Liver (tissue), 9 donors: ENCODE data around the gene ERBB3. TPM values are rescaled to one million over a fixed set of nuclear protein-coding genes. Genes with fewer than 3 reads are reported as not detected.

Source experiments
- DNase-seq: peaks from one replicate; pipeline ENCODE4 v3.0.0-alpha.2; 2017; ENCODE audit warnings: low spot score
- H3K27ac ChIP-seq, 2 donors: one replicate each; pipeline ENCODE4 v1.7.0; 2013; ENCODE audit warnings: inconsistent platforms in 2 of 2, low read length in 2 of 2, control low read depth in 1 of 2, low read depth in 1 of 2, mild to moderate bottlenecking in 1 of 2
- H3K27me3 ChIP-seq, 4 donors: one replicate each; pipeline versions ENCODE4 v1.6.1 to v1.7.0; 2013; ENCODE audit warnings: low read length in 3 of 4, inconsistent platforms in 1 of 4, mild to moderate bottlenecking in 1 of 4, moderate library complexity in 1 of 4; ENCODE audit not compliant: control insufficient read depth in 4 of 4, insufficient read depth in 4 of 4
- H3K36me3 ChIP-seq, 4 donors: one replicate each; pipeline versions ENCODE4 v1.6.1 to v1.7.0; 2013; ENCODE audit warnings: low read length in 3 of 4, mild to moderate bottlenecking in 3 of 4, low read depth in 1 of 4, moderate library complexity in 1 of 4; ENCODE audit not compliant: control insufficient read depth in 4 of 4, insufficient read depth in 3 of 4
- H3K4me1 ChIP-seq, 4 donors: one replicate each; pipeline versions ENCODE4 v1.6.1 to v1.7.0; 2013; ENCODE audit warnings: low read length in 3 of 4, mild to moderate bottlenecking in 3 of 4, moderate library complexity in 1 of 4; ENCODE audit not compliant: control insufficient read depth in 4 of 4, insufficient read depth in 4 of 4
- H3K4me3 ChIP-seq, 3 donors: one replicate each; pipeline versions ENCODE4 v1.6.1 to v1.7.0; 2013; ENCODE audit warnings: low read length in 3 of 3, control low read depth in 1 of 3, low read depth in 1 of 3, mild to moderate bottlenecking in 1 of 3
- H3K9ac ChIP-seq, 2 donors: one replicate each; pipeline ENCODE4 v1.7.0; 2013; ENCODE audit warnings: low read length in 2 of 2, mild to moderate bottlenecking in 2 of 2, moderate library complexity in 2 of 2, control low read depth in 1 of 2, low read depth in 1 of 2
- H3K9me3 ChIP-seq, 4 donors: one replicate each; pipeline versions ENCODE4 v1.6.1 to v1.7.0; 2013; ENCODE audit warnings: low read length in 3 of 4; ENCODE audit not compliant: control insufficient read depth in 4 of 4
- EGR1 ChIP-seq, 2 donors: IDR thresholded peaks; 2 replicates each; pipeline ENCODE4 v1.6.1; 2016 to 2018; ENCODE audit warnings: antibody characterized with exemption in 2 of 2, low read depth in 2 of 2
- FOXA1 ChIP-seq: IDR thresholded peaks from 2 replicates; pipeline ENCODE4 v1.6.1; 2016; ENCODE audit warnings: antibody characterized with exemption
- FOXA2 ChIP-seq: IDR thresholded peaks from 2 replicates; pipeline ENCODE4 v1.6.1; 2016; ENCODE audit warnings: antibody characterized with exemption
- GABPA ChIP-seq, 2 donors: IDR thresholded peaks in 1 of 2; conservative IDR thresholded peaks in 1 of 2; 2 replicates each; pipeline ENCODE4 v1.6.1; 2016; ENCODE audit warnings: antibody characterized with exemption in 2 of 2, mild to moderate bottlenecking in 1 of 2, moderate library complexity in 1 of 2
- HNF4A ChIP-seq, 2 donors: conservative IDR thresholded peaks; 2 replicates each; pipeline ENCODE4 v1.6.1; 2016; ENCODE audit warnings: antibody characterized with exemption in 2 of 2, mild to moderate bottlenecking in 2 of 2
- HNF4G ChIP-seq: IDR thresholded peaks from 2 replicates; pipeline ENCODE4 v1.6.1; 2016; ENCODE audit warnings: antibody characterized with exemption
- JUND ChIP-seq, 2 donors: IDR thresholded peaks; 2 replicates each; pipeline ENCODE4 v1.6.1; 2016; ENCODE audit warnings: antibody characterized with exemption in 2 of 2
- NR2F2 ChIP-seq: IDR thresholded peaks from 2 replicates; pipeline ENCODE4 v1.6.1; 2016; ENCODE audit warnings: antibody characterized with exemption
- RAD21 ChIP-seq, 2 donors: IDR thresholded peaks; 2 replicates each; pipeline ENCODE4 v1.6.1; 2016; ENCODE audit warnings: antibody characterized with exemption in 2 of 2, mild to moderate bottlenecking in 2 of 2
- RXRA ChIP-seq, 2 donors: IDR thresholded peaks; 2 replicates each; pipeline ENCODE4 v1.6.1; 2017 to 2018; ENCODE audit warnings: antibody characterized with exemption in 2 of 2, mild to moderate bottlenecking in 1 of 2
- SP1 ChIP-seq: IDR thresholded peaks from 2 replicates; pipeline ENCODE4 v1.6.1; 2018; ENCODE audit warnings: antibody characterized with exemption, mild to moderate bottlenecking
- TAF1 ChIP-seq: conservative IDR thresholded peaks from 2 replicates; pipeline ENCODE4 v1.6.1; 2016; ENCODE audit warnings: antibody characterized with exemption, mild to moderate bottlenecking
- YY1 ChIP-seq: IDR thresholded peaks from 2 replicates; pipeline ENCODE4 v1.6.1; 2016; ENCODE audit warnings: antibody characterized with exemption, mild to moderate bottlenecking
- WGBS: extraction: QIAGEN DNeasy Blood & Tissue Kit; methylation state at CpG from one replicate; pipeline ENCODE4 v1.1.7; 2013; 5-methylcytosine and 5-hydroxymethylcytosine counted together
- polyA plus RNA-seq, 2 donors: library from polyadenylated mRNA; stranded (reverse) in 1 of 2; unstranded in 1 of 2; fragments of 200-250 nt in 1 of 2; fragments of >200 nt in 1 of 2; fragmentation: Nextera tagmentation in 1 of 2; extraction: Ambion mirVana in 1 of 2; gene quantifications; one replicate each; pipeline versions ENCODE4 v1.2.1 to v1.2.3, GENCODE V29; 2013 to 2015
- total RNA-seq, 2 donors: library from RNA; depleted of rRNA; stranded (reverse); fragments of >200 nt; gene quantifications; one replicate each; pipeline ENCODE4 v1.2.3, GENCODE V29; 2014
- TF ChIP-seq, protein P1 (sequence below): IDR thresholded peaks from 2 replicates; pipeline ENCODE4 v1.6.1; 2016; ENCODE audit warnings: antibody characterized with exemption, mild to moderate bottlenecking
- TF ChIP-seq, protein P2 (sequence below): fragments of 150-350 bp; IDR thresholded peaks from 2 replicates; pipeline ENCODE4 v1.5.1; 2017; ENCODE audit warnings: improper control_type of control experiment, low read depth, low read length; ENCODE audit not compliant: missing input control
- TF ChIP-seq, protein P3 (sequence below): IDR thresholded peaks from 2 replicates; pipeline ENCODE4 v1.6.1; 2016; ENCODE audit warnings: antibody characterized with exemption
- TF ChIP-seq, protein P4 (sequence below): IDR thresholded peaks from 2 replicates; pipeline ENCODE4 v1.6.1; 2016; ENCODE audit warnings: antibody characterized with exemption
- donor health status: healthy.
- donor health status: healthy.
- donor health status: healthy.
- donor health status: healthy.
- donor health status: healthy.

Gene ERBB3
- total and polyA plus RNA-seq, 4 donors: 32.4 to 141 (median 51.6) TPM

DNA sequence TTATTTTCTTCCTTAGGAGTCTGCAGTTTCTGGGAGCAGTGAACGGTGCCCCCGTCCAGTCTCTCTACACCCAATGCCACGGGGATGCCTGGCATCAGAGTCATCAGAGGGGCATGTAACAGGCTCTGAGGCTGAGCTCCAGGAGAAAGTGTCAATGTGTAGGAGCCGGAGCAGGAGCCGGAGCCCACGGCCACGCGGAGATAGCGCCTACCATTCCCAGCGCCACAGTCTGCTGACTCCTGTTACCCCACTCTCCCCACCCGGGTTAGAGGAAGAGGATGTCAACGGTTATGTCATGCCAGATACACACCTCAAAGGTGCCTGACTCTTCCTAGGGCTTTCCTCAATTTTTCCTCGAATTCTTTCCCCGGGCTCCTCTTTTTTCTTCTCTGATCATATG, 21.1 kb downstream of the ERBB3 start:
- peaks cover 19 to 50% (median 38%) of the 10 kb centered on the region in 4 donors for H3K36me3 ChIP-seq
- H3K27me3 ChIP-seq: no peaks in the 10 kb centered on the region
- no peak for DNase-seq
- 89% methylated on average over 14 of the region's 14 CpGs for WGBS
- no peak overlapping the region for H3K9ac ChIP-seq
- peaks cover 0 to 21% (median 11%) of the 10 kb centered on the region in 4 donors for H3K4me1 ChIP-seq
- H3K4me3 ChIP-seq: no peak overlapping the region
- TF ChIP-seq RAD21 (IDR thresholded peaks at IDR 0.05): no peak
- no peak for TF ChIP-seq HNF4A (conservative IDR thresholded peaks at IDR 0.05)
- TF ChIP-seq NR2F2: no peak
- no peak for TF ChIP-seq FOXA2
- no peak for TF ChIP-seq JUND (IDR thresholded peaks at IDR 0.05)
- no peak for TF ChIP-seq TAF1
- TF ChIP-seq, protein P1, sequence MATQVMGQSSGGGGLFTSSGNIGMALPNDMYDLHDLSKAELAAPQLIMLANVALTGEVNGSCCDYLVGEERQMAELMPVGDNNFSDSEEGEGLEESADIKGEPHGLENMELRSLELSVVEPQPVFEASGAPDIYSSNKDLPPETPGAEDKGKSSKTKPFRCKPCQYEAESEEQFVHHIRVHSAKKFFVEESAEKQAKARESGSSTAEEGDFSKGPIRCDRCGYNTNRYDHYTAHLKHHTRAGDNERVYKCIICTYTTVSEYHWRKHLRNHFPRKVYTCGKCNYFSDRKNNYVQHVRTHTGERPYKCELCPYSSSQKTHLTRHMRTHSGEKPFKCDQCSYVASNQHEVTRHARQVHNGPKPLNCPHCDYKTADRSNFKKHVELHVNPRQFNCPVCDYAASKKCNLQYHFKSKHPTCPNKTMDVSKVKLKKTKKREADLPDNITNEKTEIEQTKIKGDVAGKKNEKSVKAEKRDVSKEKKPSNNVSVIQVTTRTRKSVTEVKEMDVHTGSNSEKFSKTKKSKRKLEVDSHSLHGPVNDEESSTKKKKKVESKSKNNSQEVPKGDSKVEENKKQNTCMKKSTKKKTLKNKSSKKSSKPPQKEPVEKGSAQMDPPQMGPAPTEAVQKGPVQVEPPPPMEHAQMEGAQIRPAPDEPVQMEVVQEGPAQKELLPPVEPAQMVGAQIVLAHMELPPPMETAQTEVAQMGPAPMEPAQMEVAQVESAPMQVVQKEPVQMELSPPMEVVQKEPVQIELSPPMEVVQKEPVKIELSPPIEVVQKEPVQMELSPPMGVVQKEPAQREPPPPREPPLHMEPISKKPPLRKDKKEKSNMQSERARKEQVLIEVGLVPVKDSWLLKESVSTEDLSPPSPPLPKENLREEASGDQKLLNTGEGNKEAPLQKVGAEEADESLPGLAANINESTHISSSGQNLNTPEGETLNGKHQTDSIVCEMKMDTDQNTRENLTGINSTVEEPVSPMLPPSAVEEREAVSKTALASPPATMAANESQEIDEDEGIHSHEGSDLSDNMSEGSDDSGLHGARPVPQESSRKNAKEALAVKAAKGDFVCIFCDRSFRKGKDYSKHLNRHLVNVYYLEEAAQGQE: no peak
- TF ChIP-seq, protein P2, sequence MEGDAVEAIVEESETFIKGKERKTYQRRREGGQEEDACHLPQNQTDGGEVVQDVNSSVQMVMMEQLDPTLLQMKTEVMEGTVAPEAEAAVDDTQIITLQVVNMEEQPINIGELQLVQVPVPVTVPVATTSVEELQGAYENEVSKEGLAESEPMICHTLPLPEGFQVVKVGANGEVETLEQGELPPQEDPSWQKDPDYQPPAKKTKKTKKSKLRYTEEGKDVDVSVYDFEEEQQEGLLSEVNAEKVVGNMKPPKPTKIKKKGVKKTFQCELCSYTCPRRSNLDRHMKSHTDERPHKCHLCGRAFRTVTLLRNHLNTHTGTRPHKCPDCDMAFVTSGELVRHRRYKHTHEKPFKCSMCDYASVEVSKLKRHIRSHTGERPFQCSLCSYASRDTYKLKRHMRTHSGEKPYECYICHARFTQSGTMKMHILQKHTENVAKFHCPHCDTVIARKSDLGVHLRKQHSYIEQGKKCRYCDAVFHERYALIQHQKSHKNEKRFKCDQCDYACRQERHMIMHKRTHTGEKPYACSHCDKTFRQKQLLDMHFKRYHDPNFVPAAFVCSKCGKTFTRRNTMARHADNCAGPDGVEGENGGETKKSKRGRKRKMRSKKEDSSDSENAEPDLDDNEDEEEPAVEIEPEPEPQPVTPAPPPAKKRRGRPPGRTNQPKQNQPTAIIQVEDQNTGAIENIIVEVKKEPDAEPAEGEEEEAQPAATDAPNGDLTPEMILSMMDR: no peak
- no peak for TF ChIP-seq YY1
- TF ChIP-seq, protein P3, sequence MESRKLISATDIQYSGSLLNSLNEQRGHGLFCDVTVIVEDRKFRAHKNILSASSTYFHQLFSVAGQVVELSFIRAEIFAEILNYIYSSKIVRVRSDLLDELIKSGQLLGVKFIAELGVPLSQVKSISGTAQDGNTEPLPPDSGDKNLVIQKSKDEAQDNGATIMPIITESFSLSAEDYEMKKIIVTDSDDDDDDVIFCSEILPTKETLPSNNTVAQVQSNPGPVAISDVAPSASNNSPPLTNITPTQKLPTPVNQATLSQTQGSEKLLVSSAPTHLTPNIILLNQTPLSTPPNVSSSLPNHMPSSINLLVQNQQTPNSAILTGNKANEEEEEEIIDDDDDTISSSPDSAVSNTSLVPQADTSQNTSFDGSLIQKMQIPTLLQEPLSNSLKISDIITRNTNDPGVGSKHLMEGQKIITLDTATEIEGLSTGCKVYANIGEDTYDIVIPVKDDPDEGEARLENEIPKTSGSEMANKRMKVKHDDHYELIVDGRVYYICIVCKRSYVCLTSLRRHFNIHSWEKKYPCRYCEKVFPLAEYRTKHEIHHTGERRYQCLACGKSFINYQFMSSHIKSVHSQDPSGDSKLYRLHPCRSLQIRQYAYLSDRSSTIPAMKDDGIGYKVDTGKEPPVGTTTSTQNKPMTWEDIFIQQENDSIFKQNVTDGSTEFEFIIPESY: no peak
- TF ChIP-seq, protein P4, sequence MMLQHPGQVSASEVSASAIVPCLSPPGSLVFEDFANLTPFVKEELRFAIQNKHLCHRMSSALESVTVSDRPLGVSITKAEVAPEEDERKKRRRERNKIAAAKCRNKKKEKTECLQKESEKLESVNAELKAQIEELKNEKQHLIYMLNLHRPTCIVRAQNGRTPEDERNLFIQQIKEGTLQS: no peak
- TF ChIP-seq FOXA1: no peak
- TF ChIP-seq EGR1 (IDR thresholded peaks at IDR 0.05; ENCODE audit: low read depth in 2 of 2): no peak
- no peak for TF ChIP-seq GABPA (IDR thresholded peaks at IDR 0.05 in 1 of 2, conservative IDR thresholded peaks at IDR 0.05 in 1 of 2)
- TF ChIP-seq SP1: no peak
- no peak for TF ChIP-seq RXRA (IDR thresholded peaks at IDR 0.05)
- no peaks in the 10 kb centered on the region for H3K9me3 ChIP-seq
- no peak overlapping the region for H3K27ac ChIP-seq

DNA sequence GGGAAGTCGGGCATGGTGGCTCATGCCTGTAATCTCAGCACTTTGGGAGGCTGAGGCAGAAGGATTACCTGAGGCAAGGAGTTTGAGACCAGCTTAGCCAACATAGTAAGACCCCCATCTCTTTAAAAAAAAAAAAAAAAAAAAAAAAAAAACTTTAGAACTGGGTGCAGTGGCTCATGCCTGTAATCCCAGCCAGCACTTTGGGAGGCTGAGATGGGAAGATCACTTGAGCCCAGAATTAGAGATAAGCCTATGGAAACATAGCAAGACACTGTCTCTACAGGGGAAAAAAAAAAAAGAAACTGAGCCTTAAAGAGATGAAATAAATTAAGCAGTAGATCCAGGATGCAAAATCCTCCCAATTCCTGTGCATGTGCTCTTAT, 22.7 kb downstream of the ERBB3 start:
- H3K27me3 ChIP-seq: no peaks in the 10 kb centered on the region
- H3K36me3 ChIP-seq: peaks cover 15 to 46% (median 37%) of the 10 kb centered on the region in 4 donors
- peaks cover 0 to 24% (median 13%) of the 10 kb centered on the region in 4 donors for H3K4me1 ChIP-seq
- H3K9ac ChIP-seq: no peak overlapping the region
- H3K9me3 ChIP-seq: no peaks in the 10 kb centered on the region
- H3K4me3 ChIP-seq: no peak overlapping the region
- WGBS: 81% methylated on average over 1 of the region's 1 CpG
- no peak for DNase-seq
- TF ChIP-seq EGR1 (IDR thresholded peaks at IDR 0.05; ENCODE audit: low read depth in 2 of 2) (no peak), HNF4G (no peak), NR2F2 (no peak), RAD21 (IDR thresholded peaks at IDR 0.05) (no peak), SP1 (no peak)
- TF ChIP-seq, protein P3: no peak
- TF ChIP-seq, protein P4: no peak
- H3K27ac ChIP-seq: no peak overlapping the region
